ENCODE measurements around the gene ADRB2. TPM values are rescaled to one million over a fixed set of nuclear protein-coding genes. Genes with fewer than 3 reads are reported as not detected.

Gene ADRB2
- total RNA-seq, 2 experiments from 2014 or later, result 4.4 to 16.8 TPM

GRCh38 chr5:148785223-148785622 lies 41.2 kb upstream of the ADRB2 start:
- Histone ChIP-seq H2AFZ (ENCODE audit: low read length) (no peak overlapping the region), H3K4me3 (ENCODE audit: low read depth, low read length, poor library complexity, severe bottlenecking) (no peak overlapping the region), H3K9me3 (ENCODE audit: low read length) (no peaks in the 10 kb centered on the region), H3K36me3 (ENCODE audit: insufficient read depth, low read length) (no peaks in the 10 kb centered on the region), H3K79me2 (ENCODE audit: insufficient read depth, low read depth, low read length) (no peaks in the 10 kb centered on the region), H3K27ac (ENCODE audit: low read depth, low read length, poor library complexity, severe bottlenecking) (no peak overlapping the region), H3K4me2 (ENCODE audit: low read length) (no peak overlapping the region), H3K4me1 (ENCODE audit: insufficient read depth, low read length, poor library complexity, severe bottlenecking) (no peaks in the 10 kb centered on the region), H4K20me1 (ENCODE audit: insufficient read depth, low read length) (no peaks in the 10 kb centered on the region), H3K9me2 (ENCODE audit: insufficient read depth, low read length) (no peaks in the 10 kb centered on the region)
- ChIA-PET POLR2A (interaction anchor here (1.4 kb wide), 1 partner anchor 16 kb away, joined by 3 read pairs; no protein-coding TSS in a partner anchor), CTCF (ENCODE audit: unreplicated experiment) (no interaction called here)
- TF ChIP-seq CTCF (conservative IDR thresholded peaks at IDR 0.05; ENCODE audit: low read length) (no peak), EZH2phosphoT487 (IDR thresholded peaks at IDR 0.05; ENCODE audit: borderline replicate concordance, low read depth, low read length) (no peak)
- DNase-seq (ENCODE audit: low spot score), result no peak
- BruUV-seq (replicated peaks), result no TSS peak
- intact Hi-C loops (cut with micrococcal nuclease; ENCODE audit: unreplicated experiment), result no loop called here

- Histone ChIP-seq H2AFZ (ENCODE audit: low read length) (no peak overlapping the region), H3K27ac (ENCODE audit: low read depth, low read length, poor library complexity, severe bottlenecking) (no peak overlapping the region), H4K20me1 (ENCODE audit: insufficient read depth, low read length) (no peaks in the 10 kb centered on the region), H3K9me2 (ENCODE audit: insufficient read depth, low read length) (no peaks in the 10 kb centered on the region), H3K4me3 (ENCODE audit: low read depth, low read length, poor library complexity, severe bottlenecking) (no peak overlapping the region), H3K4me2 (ENCODE audit: low read length) (no peak overlapping the region), H3K9me3 (ENCODE audit: low read length) (no peaks in the 10 kb centered on the region), H3K79me2 (ENCODE audit: insufficient read depth, low read depth, low read length) (no peaks in the 10 kb centered on the region), H3K36me3 (ENCODE audit: insufficient read depth, low read length) (no peaks in the 10 kb centered on the region), H3K4me1 (ENCODE audit: insufficient read depth, low read length, poor library complexity, severe bottlenecking) (no peaks in the 10 kb centered on the region)
- DNase-seq (ENCODE audit: low spot score), result no peak
- no TSS peak for BruUV-seq (replicated peaks)
- CTCF ChIA-PET (ENCODE audit: unreplicated experiment), result no interaction called here
- intact Hi-C loops (cut with micrococcal nuclease; ENCODE audit: unreplicated experiment), result no loop called here
- TF ChIP-seq CTCF (conservative IDR thresholded peaks at IDR 0.05; ENCODE audit: low read length) (no peak), EZH2phosphoT487 (IDR thresholded peaks at IDR 0.05; ENCODE audit: borderline replicate concordance, low read depth, low read length) (no peak)
- POLR2A ChIA-PET, result interaction anchor here (1.4 kb wide), 1 partner anchor 15 kb away, joined by 3 read pairs; no protein-coding TSS in a partner anchor
These were observed 40.0 kb upstream of the ADRB2 start for GRCh38 chr5:148786456-148786855.

- CTCF ChIA-PET (ENCODE audit: unreplicated experiment), result interaction anchor here (0.7 kb wide), 1 partner anchor 9 kb away, joined by 3 read pairs; no protein-coding TSS in a partner anchor
- no peaks in the 10 kb centered on the region for H3K9me2 ChIP-seq (ENCODE audit: insufficient read depth, low read length)
- no peak for TF ChIP-seq EZH2phosphoT487 (IDR thresholded peaks at IDR 0.05; ENCODE audit: borderline replicate concordance, low read depth, low read length)
- no peak for TF ChIP-seq CTCF (conservative IDR thresholded peaks at IDR 0.05; ENCODE audit: low read length)
- POLR2A ChIA-PET, result interaction anchor here (1.1 to 1.3 kb wide), 4 partner anchors 12 to 31 kb away, joined by 3 read pairs; no protein-coding TSS in a partner anchor
- no peaks in the 10 kb centered on the region for H3K79me2 ChIP-seq (ENCODE audit: insufficient read depth, low read depth, low read length)
- intact Hi-C loops (cut with micrococcal nuclease; ENCODE audit: unreplicated experiment), result no loop called here
- no peak overlapping the region for H3K4me3 ChIP-seq (ENCODE audit: low read depth, low read length, poor library complexity, severe bottlenecking)
- H3K36me3 ChIP-seq (ENCODE audit: insufficient read depth, low read length), result no peaks in the 10 kb centered on the region
- no peaks in the 10 kb centered on the region for H3K4me1 ChIP-seq (ENCODE audit: insufficient read depth, low read length, poor library complexity, severe bottlenecking)
- H4K20me1 ChIP-seq (ENCODE audit: insufficient read depth, low read length), result no peaks in the 10 kb centered on the region
- H3K9me3 ChIP-seq (ENCODE audit: low read length), result no peaks in the 10 kb centered on the region
- no peak overlapping the region for H3K4me2 ChIP-seq (ENCODE audit: low read length)
- no peak overlapping the region for H2AFZ ChIP-seq (ENCODE audit: low read length)
- BruUV-seq (replicated peaks), result no TSS peak
- no peak overlapping the region for H3K27ac ChIP-seq (ENCODE audit: low read depth, low read length, poor library complexity, severe bottlenecking)
- DNase-seq (ENCODE audit: low spot score), result no peak
These were observed 37.8 kb upstream of the ADRB2 start for GRCh38 chr5:148788636-148789035.
